Coronary artery (tissue), 2 donors: ENCODE measurements around the gene SECISBP2L.
"Not testable (repeated sequence)": the region's sequence is repeated elsewhere in the genome, so short reads cannot be mapped to it uniquely, and the experiment has no call there.

Experiments used
- DNase-seq: peaks from one replicate; pipeline ENCODE4 v3.0.0-alpha.2; 2017; ENCODE audit warnings: low spot score
- H3K27ac ChIP-seq, 2 donors: fragments of 200-600 bp; sonication (generic); one replicate each; pipeline ENCODE4 v1.5.1; 2016 to 2019
- H3K4me3 ChIP-seq: fragments of 200-600 bp; sonication (generic); 2 replicates; pipeline ENCODE4 v1.5.1; 2016; ENCODE audit warnings: mild to moderate bottlenecking, moderate library complexity
- CTCF ChIP-seq: fragments of 200-600 bp; sonication (generic); IDR thresholded peaks from one replicate; pipeline ENCODE4 v1.5.1; 2019; ENCODE audit warnings: antibody characterized with exemption

SECISBP2L gene

GRCh38 chr15:49083401-49084284, 37.4 kb upstream of the SECISBP2L start:
- Histone ChIP-seq H3K27ac (no peak overlapping the region), H3K4me3 (no peak overlapping the region)
- no peak for DNase-seq
- TF ChIP-seq CTCF = no peak

- Histone ChIP-seq H3K4me3 (no peak overlapping the region), H3K27ac (no peak overlapping the region)
- no peak for DNase-seq
- no peak for TF ChIP-seq CTCF
Measured at GRCh38 chr15:49082960-49083359, 36.7 kb upstream of the SECISBP2L start.

- no peak for TF ChIP-seq CTCF
- no peak overlapping the region for H3K27ac ChIP-seq
- no peak for DNase-seq
- H3K4me3 ChIP-seq = no peak overlapping the region
Measured at GRCh38 chr15:49079340-49080039, 33.2 kb upstream of the SECISBP2L start.

- no peak for TF ChIP-seq CTCF
- no peak overlapping the region for H3K27ac ChIP-seq
Measured at GRCh38 chr15:49075881-49076280, 29.6 kb upstream of the SECISBP2L start.

GRCh38 chr15:49074589-49075287, 28.5 kb upstream of the SECISBP2L start:
- not testable (repeated sequence) for H3K4me3 ChIP-seq, DNase-seq

More at GRCh38 chr15:49075881-49076280, 29.6 kb upstream of the SECISBP2L start:
- DNase-seq = no peak
- no peak overlapping the region for H3K4me3 ChIP-seq

GRCh38 chr15:49066372-49066771, 20.1 kb upstream of the SECISBP2L start:
- DNase-seq = no peak
- no peak overlapping the region for H3K4me3 ChIP-seq
- H3K27ac ChIP-seq = no peak overlapping the region
- no peak for TF ChIP-seq CTCF

More at GRCh38 chr15:49074589-49075287, 28.5 kb upstream of the SECISBP2L start:
- H3K27ac ChIP-seq = not testable (repeated sequence)

GRCh38 chr15:49064884-49065283, 18.6 kb upstream of the SECISBP2L start:
- TF ChIP-seq CTCF = no peak
- no peak overlapping the region for H3K4me3 ChIP-seq
- no peak overlapping the region for H3K27ac ChIP-seq
- DNase-seq = no peak
